Right renal cortex interstitium (tissue), 3 donors: Measurements from ENCODE around the gene TUFM. TPM values are rescaled to one million over a fixed set of nuclear protein-coding genes. Genes with fewer than 3 reads are reported as not detected.
"Not testable (repeated sequence)": the region's sequence is repeated elsewhere in the genome, so short reads cannot be mapped to it uniquely, and the experiment has no call there.

ENCODE experiments used
- DNase-seq, 3 donors: peaks; one replicate each; pipeline ENCODE4 v3.0.0-alpha.2; 2013; ENCODE audit warnings: low read depth in 3 of 3, low spot score in 2 of 3
- polyA plus RNA-seq, 3 donors: library from polyadenylated mRNA; unstranded; fragments of 120-200 nt; gene quantifications; one replicate each; pipeline ENCODE4 v1.2.1, GENCODE V29; 2013; ENCODE audit not compliant: insufficient read length in 3 of 3

Gene TUFM
- polyA plus RNA-seq, 3 donors: 185 to 220 (median 204) TPM

DNA sequence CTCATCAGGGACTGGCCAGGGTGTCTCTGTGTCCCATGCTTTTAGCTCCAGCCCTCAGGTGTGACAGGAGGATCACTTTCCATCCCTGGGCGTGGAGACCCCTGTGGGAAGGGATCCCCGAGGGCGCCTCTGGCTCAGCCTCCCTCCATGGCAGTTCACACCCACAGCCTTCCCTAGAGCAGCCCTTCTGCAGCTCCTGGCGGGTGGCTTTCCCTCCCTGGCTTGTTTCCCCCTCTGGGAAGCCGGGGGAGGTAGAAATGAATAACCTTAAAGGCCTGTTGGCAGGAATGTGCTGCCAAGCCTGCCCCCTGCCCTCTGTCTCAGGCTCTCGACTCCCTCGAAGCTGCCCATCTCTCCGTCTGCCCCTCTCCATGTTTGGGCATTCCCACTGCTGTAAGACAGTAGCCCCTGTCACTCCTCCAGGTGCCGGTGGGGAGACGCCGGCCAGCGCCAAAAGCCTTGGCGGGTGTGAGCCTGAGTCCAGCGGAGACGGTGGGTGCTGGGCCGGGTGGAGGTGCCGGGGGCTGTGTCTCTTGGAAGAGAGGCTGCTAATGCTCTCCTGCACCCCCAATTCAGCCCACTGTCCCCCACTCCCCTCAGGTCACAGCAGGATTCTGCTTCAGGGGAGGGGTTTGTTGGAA lies 30.0 kb upstream of the TUFM start:
- no peak for DNase-seq

DNA sequence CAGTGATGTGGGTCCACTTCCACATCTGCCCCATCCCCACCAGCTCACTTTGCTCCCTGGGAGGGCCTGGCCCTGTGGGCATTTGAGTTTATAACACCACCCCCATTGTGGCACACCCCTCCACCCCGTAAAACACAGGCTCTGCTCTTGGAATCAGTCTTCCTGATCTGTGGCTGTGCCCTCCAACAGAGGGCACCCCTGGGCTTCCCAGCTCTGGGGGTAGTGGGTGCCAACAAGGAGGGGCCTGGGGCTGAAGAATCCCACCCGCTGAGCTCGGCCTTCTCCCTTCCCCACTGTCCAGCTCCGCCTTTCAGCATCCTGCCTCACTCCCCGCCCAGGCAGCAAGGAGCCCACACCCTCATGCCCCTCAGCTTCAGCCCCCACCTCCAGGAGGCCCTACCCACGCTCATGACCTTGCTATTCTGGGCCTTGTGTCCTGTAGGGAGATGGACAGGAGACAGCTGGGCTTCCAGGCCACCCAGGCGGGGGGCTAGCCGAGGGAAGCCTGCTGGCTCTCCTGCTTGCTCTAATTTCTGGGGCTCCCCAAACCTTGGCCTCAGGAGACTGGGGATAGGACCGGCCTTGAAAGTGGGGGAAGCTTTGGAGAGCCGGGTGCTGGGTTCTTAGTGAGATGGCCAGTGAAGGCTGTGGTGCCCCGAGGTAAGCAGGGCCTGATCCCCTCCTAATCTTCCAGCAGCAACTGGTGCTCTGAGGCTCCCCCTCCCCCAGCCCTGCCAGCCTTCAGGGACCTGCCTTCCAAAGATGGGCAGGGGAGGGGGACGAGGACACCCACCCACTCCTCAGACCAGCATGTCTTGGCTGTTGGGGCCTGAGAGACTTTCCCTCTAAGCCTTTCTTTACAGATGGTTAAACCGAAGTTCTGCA lies 29.2 kb upstream of the TUFM start:
- no peak for DNase-seq

DNA sequence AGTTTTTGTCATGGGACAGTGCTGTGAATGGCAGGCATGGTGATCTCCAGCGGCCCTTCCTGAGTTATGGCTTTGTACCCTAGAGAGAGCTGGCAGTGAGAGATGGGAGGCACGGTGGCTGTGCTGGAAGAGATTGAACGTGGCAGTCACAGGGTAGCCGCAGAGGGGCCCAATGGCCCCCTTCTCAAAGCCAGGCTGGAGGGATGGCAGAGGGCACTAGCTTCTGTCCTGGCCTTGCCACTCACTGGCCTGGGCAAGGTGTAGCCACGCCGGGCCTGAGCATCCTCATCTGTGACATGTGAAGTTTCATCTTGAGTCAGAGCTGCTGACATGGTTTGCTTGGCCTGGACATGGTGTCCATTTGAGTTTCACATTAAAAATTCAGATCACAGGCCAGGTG lies 28.3 kb upstream of the TUFM start:
- no peak for DNase-seq

DNA sequence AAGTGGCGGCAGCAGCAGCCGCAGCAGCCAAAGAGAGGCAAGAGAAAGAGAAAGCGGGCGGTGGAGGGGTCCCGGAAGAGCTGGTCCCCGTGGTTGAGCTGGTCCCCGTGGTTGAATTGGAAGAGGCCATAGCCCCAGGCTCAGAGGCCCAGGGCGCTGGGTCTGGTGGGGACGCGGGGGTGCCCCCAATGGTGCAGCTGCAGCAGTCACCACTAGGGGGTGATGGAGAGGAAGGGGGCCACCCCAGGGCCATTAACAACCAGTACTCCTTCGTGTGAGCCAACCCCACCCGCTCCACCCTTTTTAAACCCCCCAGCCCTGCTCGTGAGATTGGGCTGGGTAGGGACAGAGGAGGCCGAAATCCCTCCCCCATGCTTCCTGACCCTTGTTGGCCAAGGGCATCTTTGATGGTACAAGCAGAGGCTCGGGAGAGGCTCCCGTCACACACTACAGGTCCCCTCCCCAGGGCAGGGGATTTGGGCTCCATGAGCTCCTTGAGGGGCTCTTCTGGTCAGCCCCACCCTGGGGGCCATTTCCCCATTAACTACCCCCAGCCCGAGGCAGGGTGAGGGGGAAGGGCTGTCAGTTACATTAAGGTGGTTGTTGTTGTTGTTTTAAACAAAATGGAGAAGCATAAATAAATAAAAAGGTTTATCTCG lies 27.5 kb upstream of the TUFM start:
- no peak for DNase-seq

DNA sequence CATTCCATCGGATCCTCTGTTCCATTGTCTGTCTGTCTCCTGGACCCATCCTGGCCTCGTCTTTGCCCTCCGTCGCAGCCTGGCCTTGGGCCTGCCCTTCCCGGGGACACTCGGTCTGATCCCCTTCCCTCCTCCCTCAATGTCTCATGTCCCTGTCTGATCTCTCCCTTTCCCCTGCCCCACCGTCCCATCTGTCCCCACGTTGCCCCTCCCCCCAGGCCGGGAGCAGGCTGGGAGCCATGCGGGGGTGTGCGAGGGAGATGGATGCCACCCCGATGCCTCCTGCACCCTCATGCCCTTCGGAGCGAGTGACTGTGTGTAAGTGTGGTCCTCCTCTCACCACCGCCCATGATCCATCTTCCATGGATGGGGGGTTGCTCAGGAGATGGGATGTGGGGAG lies 26.8 kb upstream of the TUFM start:
- DNase-seq: no peak

DNA sequence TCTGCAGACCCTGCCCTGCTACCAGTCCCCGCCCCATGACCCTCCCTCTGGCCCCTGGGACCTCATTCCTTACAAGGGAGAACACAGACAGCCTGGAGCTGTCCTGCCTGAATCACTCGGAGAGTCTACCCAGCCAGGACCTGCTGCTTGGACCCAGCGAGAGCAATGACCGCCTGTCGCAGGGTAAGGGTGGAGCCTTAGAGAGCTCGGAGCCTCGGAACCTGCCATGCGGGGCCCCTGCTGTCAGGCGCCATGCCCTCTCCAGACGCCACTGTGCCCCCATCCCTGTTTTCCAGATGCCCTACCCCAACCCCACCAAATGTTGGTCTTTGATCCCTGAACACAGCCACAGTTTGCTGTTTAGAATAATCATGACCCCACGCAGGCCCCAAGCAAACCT lies 23.1 kb upstream of the TUFM start:
- no peak for DNase-seq

DNA sequence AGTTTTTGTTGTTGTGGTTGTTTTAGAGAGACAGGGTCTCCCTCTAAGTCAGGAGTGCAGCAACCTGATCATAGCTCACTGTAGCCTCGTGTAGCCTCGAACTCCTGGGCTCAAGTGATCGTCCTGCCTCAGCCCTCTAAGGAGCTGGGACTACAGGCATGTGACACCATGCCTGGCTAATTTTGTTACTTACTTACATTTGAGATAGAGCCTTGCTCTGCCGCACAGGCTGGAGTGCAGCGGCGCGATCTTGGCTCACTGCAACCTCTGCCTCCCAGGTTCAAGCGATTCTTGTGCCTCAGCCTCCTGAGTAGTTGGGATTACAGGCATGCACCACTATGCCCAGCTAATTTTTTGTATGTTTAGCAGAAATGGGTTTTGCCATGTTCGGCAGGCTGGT lies 21.5 kb upstream of the TUFM start:
- DNase-seq: not testable (repeated sequence)

DNA sequence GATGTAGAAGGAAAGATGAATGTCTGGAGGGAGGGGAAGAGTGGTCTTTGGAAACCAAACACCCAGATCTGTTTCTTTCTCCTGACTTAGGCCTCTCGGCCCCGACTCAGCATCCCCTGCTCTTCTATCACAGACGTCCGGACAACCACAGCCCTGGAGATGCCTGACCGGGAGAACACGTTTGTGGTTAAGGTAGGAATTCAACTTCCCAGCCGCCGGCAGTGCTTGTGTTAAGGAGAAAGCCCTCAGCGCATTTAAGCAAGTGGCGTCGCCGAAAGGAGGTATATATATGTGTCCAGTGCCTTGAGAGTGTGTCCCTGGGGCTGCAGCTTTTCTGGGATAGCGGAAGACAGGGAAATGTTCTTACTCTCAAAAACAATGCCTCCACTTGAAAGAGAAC lies 21.1 kb upstream of the TUFM start:
- no peak for DNase-seq

DNA sequence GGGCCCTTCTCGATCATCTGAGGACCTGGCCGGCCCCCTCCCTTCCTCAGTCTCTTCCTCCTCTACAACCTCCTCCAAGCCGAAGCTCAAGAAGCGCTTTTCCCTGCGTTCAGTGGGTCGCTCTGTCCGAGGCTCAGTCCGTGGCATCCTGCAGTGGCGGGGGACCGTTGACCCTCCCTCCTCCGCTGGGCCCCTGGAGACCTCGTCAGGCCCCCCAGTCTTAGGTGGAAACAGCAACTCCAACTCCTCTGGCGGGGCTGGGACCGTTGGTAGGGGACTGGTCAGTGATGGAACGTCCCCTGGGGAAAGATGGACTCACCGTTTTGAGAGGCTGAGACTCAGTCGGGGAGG lies 20.3 kb upstream of the TUFM start:
- DNase-seq: no peak

DNA sequence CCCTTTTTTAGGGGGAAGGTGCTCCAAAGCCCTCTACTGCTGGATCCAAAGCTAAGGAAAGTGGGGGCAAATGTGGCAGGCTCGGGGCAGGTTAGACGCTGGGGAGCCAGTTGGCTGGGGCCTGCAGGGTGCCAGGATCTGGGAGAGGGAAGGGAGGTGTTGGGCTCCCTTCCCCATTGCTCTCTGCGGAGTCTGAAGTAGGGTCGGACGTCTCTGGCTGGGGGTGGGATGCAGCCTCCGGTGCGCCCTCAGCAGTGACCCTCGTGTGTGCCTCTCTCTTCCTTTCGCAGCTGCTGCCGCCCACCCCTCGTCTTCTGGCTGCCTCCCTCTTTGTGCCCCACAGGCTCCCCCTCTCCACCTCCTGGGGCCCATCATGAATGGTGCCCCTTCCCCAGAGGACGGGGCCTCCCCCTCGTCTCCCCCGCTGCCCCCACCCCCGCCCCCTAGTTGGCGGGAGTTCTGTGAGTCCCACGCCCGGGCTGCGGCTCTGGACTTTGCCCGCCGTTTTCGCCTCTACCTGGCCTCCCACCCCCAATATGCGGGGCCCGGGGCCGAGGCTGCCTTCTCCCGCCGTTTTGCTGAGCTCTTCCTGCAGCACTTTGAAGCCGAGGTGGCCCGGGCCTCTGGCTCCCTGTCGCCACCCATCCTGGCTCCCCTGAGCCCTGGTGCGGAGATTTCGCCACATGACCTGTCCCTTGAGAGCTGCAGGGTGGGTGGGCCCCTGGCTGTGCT lies 19.7 kb upstream of the TUFM start:
- DNase-seq: no peak

DNA sequence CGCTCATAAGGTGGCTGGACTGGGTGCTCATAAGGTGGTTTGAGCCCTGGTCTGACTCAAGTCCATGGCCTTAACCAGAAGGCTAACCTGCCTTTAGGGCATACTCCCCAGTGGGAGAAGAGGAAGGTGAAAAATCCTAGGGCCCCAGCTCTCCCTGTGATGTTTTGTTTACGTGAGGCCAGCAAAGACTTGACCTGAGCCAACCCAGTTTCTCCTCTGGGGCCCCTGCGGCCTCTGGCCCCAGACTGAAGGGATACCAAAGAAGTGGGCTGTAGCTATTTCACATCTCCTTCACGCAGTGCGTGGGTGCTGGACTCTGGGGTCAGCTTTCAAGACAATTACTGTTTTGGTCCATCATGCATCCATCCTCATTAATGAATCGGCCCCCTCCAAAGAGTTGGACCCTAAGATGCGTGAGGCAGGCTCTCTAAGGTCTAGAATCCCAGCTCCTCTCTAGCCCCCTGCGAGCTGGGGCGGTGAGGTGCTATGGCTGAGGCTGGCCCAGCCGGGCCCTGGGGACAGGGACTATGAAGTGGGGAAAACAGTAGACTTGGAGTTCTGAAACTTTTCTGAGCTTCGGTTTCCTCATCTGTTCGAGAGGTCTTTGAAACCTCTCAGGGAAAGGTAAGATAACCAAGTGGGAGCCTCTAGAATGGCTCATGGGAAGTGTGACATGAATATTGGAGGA lies 19.0 kb upstream of the TUFM start:
- no peak for DNase-seq

DNA sequence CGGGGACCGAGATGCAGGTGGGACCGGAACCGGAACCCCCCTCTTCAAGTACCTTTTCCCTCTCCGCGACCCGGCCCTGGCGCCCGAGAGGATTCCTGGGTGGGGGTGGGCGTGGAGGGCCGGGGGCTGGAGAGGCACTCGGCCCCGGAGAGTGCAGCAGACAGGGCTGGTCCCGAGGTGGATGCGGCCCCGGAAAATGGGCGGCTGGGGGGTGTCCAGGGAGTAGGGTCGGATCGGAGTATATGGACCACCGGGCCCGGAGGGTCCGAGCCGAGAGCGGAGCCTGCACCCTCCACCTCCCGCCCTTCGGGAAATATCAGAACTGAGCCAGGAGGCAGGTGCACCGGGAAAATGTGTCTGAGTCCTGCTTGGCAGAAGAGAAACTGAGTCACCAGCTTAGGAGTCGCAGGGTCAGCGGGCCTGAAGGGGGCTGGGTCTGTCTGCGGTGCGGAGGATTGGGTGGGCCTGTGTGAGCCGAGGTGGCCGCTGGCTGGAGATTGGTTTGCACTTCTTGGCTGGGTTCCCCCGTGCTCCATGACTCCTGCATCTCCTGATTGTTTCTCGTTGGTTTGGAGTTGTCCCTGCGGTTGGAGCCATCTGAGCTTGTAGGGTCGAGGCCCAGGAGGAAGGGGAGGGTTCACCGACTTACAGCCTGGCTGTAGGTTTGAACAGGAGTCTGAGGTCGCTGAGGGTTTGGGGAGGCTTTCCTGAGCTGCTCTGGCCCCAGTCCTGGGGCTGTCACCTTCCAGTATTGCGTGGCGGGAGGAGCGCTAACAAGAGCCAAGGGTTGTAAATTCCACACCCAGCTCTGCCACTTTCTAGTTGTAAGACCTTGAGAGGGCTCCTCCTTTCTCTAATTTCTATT lies 18.0 kb upstream of the TUFM start:
- no peak for DNase-seq

DNA sequence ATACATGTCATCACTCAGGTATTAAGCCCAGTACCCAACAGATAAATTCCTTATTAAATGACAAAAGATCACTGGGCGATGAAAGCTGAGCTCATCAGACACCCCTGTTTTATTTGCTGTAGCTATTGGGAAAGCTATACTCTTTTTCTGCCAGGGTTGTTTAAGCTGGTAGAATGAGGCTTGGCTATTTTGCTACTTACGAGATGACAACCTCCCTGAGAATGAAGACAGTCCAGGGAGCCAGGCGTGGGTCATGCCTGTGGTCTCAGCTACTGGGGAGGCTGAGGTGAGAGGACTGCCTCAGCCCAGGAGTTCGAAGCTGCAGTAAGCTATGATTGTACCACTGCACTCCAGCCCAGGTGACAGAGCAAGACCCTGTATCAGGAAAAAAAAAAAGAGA lies 13.2 kb upstream of the TUFM start:
- no peak for DNase-seq

DNA sequence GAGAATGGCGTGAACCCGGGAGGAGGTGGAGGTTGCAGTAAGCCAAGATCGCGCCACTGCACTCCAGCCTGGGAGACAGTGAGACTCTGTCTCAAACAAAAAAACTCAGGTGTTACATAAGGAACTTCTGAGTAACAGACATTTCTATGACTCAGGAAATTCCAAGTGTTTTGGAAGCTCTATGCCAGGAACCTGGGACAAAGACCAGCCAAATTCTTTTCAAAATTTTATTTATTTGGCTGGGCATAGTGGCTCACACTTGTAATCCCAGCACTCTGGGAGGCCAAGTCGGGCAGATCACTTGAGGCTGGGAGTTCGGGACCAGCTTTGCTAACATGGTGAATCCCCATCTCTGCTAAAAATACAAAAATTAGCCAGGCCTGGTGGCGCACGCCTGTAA lies 12.3 kb upstream of the TUFM start:
- no peak for DNase-seq

DNA sequence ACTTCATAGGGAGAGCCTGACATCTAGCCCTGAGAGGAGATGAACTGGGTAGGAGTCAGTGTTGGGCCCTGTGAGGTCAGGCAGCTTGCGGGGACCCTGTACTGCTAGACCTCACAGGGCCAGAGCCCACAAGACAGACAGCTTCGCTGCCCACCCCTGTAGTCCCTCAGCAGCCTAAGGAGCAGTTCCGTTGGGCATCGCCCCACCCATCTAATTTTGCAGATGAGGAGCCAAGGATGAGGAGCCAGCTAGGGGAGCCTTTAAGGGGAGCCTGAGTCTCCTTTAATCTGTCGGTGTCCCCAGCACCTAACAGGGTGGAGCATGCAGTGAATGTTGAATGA lies 755 bp upstream of the TUFM start:
- no peak for DNase-seq

DNA sequence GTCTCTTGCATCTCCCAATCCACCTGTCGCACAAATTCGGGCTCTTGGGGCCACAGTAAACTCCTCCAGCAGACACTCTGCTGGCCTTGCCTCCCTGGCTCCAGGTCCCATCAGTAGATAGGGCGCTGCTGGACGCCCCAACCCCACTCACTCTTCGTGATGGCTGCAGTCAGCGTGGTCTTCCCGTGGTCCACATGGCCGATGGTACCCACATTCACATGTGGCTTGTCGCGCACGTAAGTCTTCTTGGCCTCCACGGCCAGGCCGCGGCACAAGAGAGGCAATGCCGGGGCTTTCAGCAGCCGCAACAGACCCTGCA lies 428 bp downstream of the TUFM start:
- DNase-seq: no peak

DNA sequence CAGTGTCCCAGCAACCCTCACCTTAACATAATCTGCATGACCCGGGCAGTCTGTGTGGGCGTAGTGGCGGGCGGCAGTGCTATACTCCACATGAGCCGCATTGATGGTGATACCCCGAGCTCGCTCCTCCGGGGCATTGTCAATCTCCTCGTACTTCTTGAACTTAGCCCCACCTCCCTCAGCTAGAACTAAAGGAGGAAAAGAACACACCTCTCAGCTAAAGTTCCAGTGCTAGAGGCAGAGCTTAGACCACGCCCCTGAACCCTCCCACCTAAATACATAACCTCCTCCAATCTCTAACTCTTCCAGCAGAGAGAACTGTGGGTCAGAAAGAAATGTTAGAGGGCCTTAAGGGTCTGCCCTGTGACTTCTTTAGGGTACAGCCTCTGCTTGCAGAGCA lies 855 bp downstream of the TUFM start:
- no peak for DNase-seq

DNA sequence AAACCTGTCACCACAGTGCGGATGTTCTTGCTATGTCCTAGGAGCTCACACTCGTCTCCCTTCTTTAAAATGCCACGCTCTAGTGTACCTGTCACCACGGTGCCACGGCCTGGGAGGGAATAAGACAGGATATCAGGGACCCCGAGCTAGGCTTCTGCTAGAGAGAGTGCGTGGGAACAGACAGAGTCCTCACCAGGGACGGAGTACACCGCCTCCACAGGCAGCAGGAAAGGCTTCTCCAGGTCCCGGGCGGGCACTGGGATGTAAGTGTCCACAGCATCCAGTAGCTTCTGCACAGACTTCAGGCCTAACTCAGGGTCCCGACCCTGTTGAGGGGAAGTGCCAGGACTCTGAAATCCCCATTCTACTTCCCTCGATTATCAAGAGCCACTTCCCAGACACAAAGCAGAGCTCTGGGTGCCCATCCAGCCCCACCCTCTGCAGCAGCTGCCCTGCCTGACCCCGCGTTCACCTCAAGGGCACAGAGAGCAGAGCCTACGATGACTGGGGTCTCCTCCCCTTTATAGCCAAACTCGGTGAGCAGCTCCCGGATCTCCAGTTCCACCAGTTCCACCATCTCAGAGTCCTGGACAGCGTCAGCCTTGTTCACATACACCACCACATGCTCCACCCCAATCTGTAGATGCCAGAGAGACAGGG lies 1.8 kb downstream of the TUFM start:
- no peak for DNase-seq

DNA sequence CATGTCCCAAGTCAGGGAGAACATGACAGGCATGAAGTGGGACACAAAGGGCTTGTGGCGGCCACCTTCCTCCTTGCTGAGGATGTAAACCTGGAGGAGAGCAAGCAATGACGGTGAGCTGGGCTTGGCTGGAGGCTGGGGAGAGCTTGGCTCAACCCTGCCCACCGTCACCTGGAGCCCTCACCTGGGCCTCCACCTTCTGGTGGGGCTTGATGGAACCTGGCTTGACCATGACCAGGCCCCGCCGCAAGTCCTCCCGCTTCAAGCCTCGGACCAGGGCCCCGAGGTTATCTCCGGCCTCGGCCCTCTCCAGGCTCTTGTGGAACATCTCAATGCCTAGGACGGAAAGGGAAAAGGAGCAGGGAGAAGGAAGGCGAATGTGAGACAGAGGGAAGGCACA lies 2.4 kb downstream of the TUFM start:
- DNase-seq: no peak

DNA sequence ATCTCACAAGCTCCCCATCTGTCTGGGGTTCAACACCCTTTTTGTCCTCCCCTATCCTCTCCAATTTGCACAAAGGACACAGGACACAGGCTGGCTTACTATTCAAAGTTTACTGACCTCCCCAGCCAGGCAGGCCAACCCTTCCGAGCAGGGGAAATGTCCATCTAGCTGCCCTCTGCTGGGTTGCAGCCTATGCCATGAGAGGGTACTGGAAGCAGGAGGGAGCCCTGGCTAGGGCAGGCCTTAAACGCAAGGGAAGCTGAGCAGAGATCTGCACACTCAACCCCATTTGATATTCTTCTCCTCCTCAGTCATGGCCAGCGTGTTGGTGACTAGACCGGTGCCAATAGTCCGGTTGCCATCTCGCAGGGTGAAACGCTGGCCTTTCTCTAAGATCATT lies 3.5 kb downstream of the TUFM start:
- DNase-seq: no peak
